ENCODE measurements around the gene SYNE1. TPM values are rescaled to one million over a fixed set of nuclear protein-coding genes. Genes with fewer than 3 reads are reported as not detected.

SYNE1 gene
- total and polyA plus RNA-seq, 10 of the 15 experiments (the other 5 are each of a cell fraction or from before 2014, with no cell fraction given): 2.3 to 28.7 (median 14.1) TPM

- TF ChIP-seq CEBPZ (IDR thresholded peaks at IDR 0.05; ENCODE audit: low read depth, low read length) (no peak), FOXK2 (IDR thresholded peaks at IDR 0.05) (no peak), DPF2 (IDR thresholded peaks at IDR 0.05) (no peak), CBX3 (IDR thresholded peaks at IDR 0.05; ENCODE audit: borderline replicate concordance, low read depth) (no peak)
Measured at GRCh38 chr6:152585236-152585635, 51.9 kb downstream of the SYNE1 start (continued).

GRCh38 chr6:152583888-152584287 lies 53.3 kb downstream of the SYNE1 start:
- Histone ChIP-seq H4K20me1 (ENCODE audit: control insufficient read depth, insufficient read depth) (no peaks in the 10 kb centered on the region), H3K79me2 (ENCODE audit: control insufficient read depth, insufficient read depth, low read length) (no peaks in the 10 kb centered on the region), H3K4me2 (ENCODE audit: control insufficient read depth, insufficient read depth) (no peak overlapping the region), H3K36me3 (ENCODE audit: control insufficient read depth in 2 of 2, insufficient read depth in 2 of 2, low read length in 1 of 2) (no peaks in the 10 kb centered on the region), H3K27me3 (replicated peaks in 1 of 2; ENCODE audit: control insufficient read depth in 2 of 2, insufficient read depth in 2 of 2, low read length in 1 of 2) (no peaks in the 10 kb centered on the region), H3K9ac (ENCODE audit: control insufficient read depth, insufficient read depth, low read length) (no peak overlapping the region), H3K4me1 (ENCODE audit: control insufficient read depth, insufficient read depth, low read length) (no peaks in the 10 kb centered on the region), H2AFZ (ENCODE audit: control insufficient read depth, low read depth, low read length) (no peak overlapping the region), H3K4me3 (no peak overlapping the region), H3K9me3 (replicated peaks; ENCODE audit: control insufficient read depth, insufficient read depth, low read length) (no peaks in the 10 kb centered on the region), H3K27ac (ENCODE audit: control insufficient read depth, insufficient read depth) (no peak overlapping the region)
- no TSS peak for BruUV-seq (replicated peaks)
- ChIA-PET CTCF (interaction anchor here (0.6 kb wide), 1 partner anchor 566 kb away, joined by 3 read pairs; no protein-coding TSS in a partner anchor), SMC1A (ENCODE audit: uncharacterized antibody, unreplicated experiment) (no interaction called here), RAD21 (ENCODE audit: unreplicated experiment) (no interaction called here), POLR2A (no interaction called here)
- WGBS (ENCODE audit: insufficient coverage, insufficient replicate concordance, low lambda C conversion rate, missing lambda C conversion rate): 17% methylated on average over 3 of the region's 3 CpGs
- FAIRE-seq (no peak), DNase-seq (ENCODE audit: low read depth, low spot score) (no peak), ATAC-seq (no peak)
- intact Hi-C loops (cut with micrococcal nuclease; ENCODE audit: unreplicated experiment): no loop called here
- in situ Hi-C loops (cut with MboI): no loop called here
- TF ChIP-seq SUPT20H (IDR thresholded peaks at IDR 0.05; ENCODE audit: borderline replicate concordance, control insufficient read depth, low read depth, low read length) (no peak), BHLHE40 (IDR thresholded peaks at IDR 0.05; ENCODE audit: borderline replicate concordance in 1 of 2, low read depth in 2 of 2, low read length in 1 of 2) (no peak), POLR2A (IDR thresholded peaks at IDR 0.05; ENCODE audit: low read depth, low read length) (no peak), IRF3 (IDR thresholded peaks at IDR 0.05) (no peak), ZNF687 (IDR thresholded peaks at IDR 0.05) (no peak), YY1 (IDR thresholded peaks at IDR 0.05; ENCODE audit: low read depth, low read length) (no peak), ZNF274 (IDR thresholded peaks at IDR 0.05; ENCODE audit: insufficient read depth, insufficient read length) (no peak), RFX5 (IDR thresholded peaks at IDR 0.05; ENCODE audit: low read depth, low read length) (no peak), NBN (IDR thresholded peaks at IDR 0.05) (no peak), JUND (IDR thresholded peaks at IDR 0.05; ENCODE audit: low read depth, low read length) (no peak), CHD2 (IDR thresholded peaks at IDR 0.05; ENCODE audit: borderline replicate concordance, low read depth, low read length) (no peak), BMI1 (IDR thresholded peaks at IDR 0.05; ENCODE audit: borderline replicate concordance) (no peak)
